A549 (cell line): ENCODE measurements around the gene ASTN1.

Experiments used
- EP300 ChIP-seq, 2 experiments: fragments of >200 bp; sonication (Bioruptor Twin); formaldehyde crosslinking; IDR thresholded peaks; 2 replicates in 1 of 2; 3 replicates in 1 of 2; pipeline ENCODE4 v1.6.1; 2016 to 2017
- FOXS1 ChIP-seq: fragments of 250-450 bp; sonication (Bioruptor Pico); IDR thresholded peaks from 2 replicates; pipeline ENCODE4 v1.5.0; 2020; ENCODE audit warnings: mild to moderate bottlenecking, moderate library complexity
- GATA3 ChIP-seq: IDR thresholded peaks from 2 replicates; pipeline ENCODE4 v1.6.1; 2012; ENCODE audit warnings: borderline replicate concordance
- HDAC2 ChIP-seq: fragments of 200-600 bp; sonication (generic); IDR thresholded peaks from 2 replicates; pipeline ENCODE4 v1.6.1; 2016
- HOXB5 ChIP-seq: fragments of 250-450 bp; sonication (Bioruptor Pico); IDR thresholded peaks from 2 replicates; pipeline ENCODE4 v1.5.0; 2020; ENCODE audit warnings: mild to moderate bottlenecking, moderate library complexity
- KDM1A ChIP-seq: fragments of 200-600 bp; sonication (generic); IDR thresholded peaks from 2 replicates; pipeline ENCODE4 v1.6.1; 2016; ENCODE audit warnings: low read depth, mild to moderate bottlenecking
- MAX ChIP-seq: IDR thresholded peaks from 2 replicates; pipeline ENCODE4 v1.6.1; 2012
- MAZ ChIP-seq: fragments of 150-350 bp; IDR thresholded peaks from 2 replicates; pipeline ENCODE4 v1.6.1; 2014; ENCODE audit warnings: antibody characterized with exemption, low read depth, low read length, borderline replicate concordance
- NFE2L2 ChIP-seq: fragments of 150-350 bp; conservative IDR thresholded peaks from 2 replicates; pipeline ENCODE4 v1.6.1; 2014; ENCODE audit warnings: low read length
- POLR2A ChIP-seq: IDR thresholded peaks from 2 replicates; pipeline ENCODE4 v1.6.1; 2012; ENCODE audit warnings: mild to moderate bottlenecking, low read length
- RCOR1 ChIP-seq: fragments of 150-350 bp; IDR thresholded peaks from 2 replicates; pipeline ENCODE4 v1.6.1; 2014; ENCODE audit warnings: antibody characterized with exemption, low read length, low read depth
- REST ChIP-seq: fragments of 200-600 bp; sonication (generic); IDR thresholded peaks from 2 replicates; pipeline ENCODE4 v1.6.1; 2016; ENCODE audit warnings: antibody characterized with exemption, mild to moderate bottlenecking, moderate library complexity
- TF ChIP-seq, protein P1 (sequence below): fragments of >200 bp; sonication (Bioruptor Twin); formaldehyde crosslinking; IDR thresholded peaks from 3 replicates; pipeline ENCODE4 v1.5.1; 2016
- TF ChIP-seq, protein P2 (sequence below): fragments of 150-350 bp; IDR thresholded peaks from 2 replicates; pipeline ENCODE4 v1.6.1; 2014; ENCODE audit warnings: low read depth, mild to moderate bottlenecking, low read length

GRCh38 chr1:177002891-177003290 is 161.6 kb downstream of the ASTN1 start:
- TF ChIP-seq GATA3, result no peak
- TF ChIP-seq MAX, result no peak
- TF ChIP-seq, protein P1, sequence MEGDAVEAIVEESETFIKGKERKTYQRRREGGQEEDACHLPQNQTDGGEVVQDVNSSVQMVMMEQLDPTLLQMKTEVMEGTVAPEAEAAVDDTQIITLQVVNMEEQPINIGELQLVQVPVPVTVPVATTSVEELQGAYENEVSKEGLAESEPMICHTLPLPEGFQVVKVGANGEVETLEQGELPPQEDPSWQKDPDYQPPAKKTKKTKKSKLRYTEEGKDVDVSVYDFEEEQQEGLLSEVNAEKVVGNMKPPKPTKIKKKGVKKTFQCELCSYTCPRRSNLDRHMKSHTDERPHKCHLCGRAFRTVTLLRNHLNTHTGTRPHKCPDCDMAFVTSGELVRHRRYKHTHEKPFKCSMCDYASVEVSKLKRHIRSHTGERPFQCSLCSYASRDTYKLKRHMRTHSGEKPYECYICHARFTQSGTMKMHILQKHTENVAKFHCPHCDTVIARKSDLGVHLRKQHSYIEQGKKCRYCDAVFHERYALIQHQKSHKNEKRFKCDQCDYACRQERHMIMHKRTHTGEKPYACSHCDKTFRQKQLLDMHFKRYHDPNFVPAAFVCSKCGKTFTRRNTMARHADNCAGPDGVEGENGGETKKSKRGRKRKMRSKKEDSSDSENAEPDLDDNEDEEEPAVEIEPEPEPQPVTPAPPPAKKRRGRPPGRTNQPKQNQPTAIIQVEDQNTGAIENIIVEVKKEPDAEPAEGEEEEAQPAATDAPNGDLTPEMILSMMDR, result no peak
- TF ChIP-seq POLR2A, result no peak
- no peak for TF ChIP-seq EP300 (IDR thresholded peaks at IDR 0.05)
- no peak for TF ChIP-seq FOXS1 (CRISPR knock-in tag)
- no peak for TF ChIP-seq KDM1A
- no peak for TF ChIP-seq NFE2L2
- TF ChIP-seq, protein P2, sequence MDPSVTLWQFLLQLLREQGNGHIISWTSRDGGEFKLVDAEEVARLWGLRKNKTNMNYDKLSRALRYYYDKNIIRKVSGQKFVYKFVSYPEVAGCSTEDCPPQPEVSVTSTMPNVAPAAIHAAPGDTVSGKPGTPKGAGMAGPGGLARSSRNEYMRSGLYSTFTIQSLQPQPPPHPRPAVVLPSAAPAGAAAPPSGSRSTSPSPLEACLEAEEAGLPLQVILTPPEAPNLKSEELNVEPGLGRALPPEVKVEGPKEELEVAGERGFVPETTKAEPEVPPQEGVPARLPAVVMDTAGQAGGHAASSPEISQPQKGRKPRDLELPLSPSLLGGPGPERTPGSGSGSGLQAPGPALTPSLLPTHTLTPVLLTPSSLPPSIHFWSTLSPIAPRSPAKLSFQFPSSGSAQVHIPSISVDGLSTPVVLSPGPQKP, result no peak
- TF ChIP-seq REST, result no peak
- TF ChIP-seq MAZ, result no peak
- no peak for TF ChIP-seq HDAC2
- no peak for TF ChIP-seq HOXB5 (CRISPR knock-in tag)
- TF ChIP-seq RCOR1, result no peak
